K562 (cell line): Measurements from ENCODE around the gene C4orf46. TPM values are rescaled to one million over a fixed set of nuclear protein-coding genes. Genes with fewer than 3 reads are reported as not detected.

Source experiments
- HDAC2 ChIP-seq: fragments of 450-650 bp; IDR thresholded peaks from 2 replicates; pipeline ENCODE4 v1.6.1; 2016; ENCODE audit warnings: mild to moderate bottlenecking
- MEF2A ChIP-seq: IDR thresholded peaks from 2 replicates; pipeline ENCODE4 v1.6.1; 2011; ENCODE audit warnings: low read depth, mild to moderate bottlenecking, low read length, moderate library complexity; ENCODE audit not compliant: control insufficient read depth
- MYNN ChIP-seq, 2 experiments: sonication (generic); formaldehyde crosslinking in 1 of 2; IDR thresholded peaks; 2 replicates each; pipeline versions ENCODE4 v1.5.0 to v1.6.1; 2016 to 2020; ENCODE audit warnings: antibody characterized with exemption in 1 of 2, missing genetic modification reagents in 1 of 2
- NFIC ChIP-seq: fragments of 450-650 bp; IDR thresholded peaks from 2 replicates; pipeline ENCODE4 v1.6.1; 2017; ENCODE audit warnings: mild to moderate bottlenecking, inconsistent platforms
- SMAD2 ChIP-seq: fragments of 150-350 bp; IDR thresholded peaks from 2 replicates; pipeline ENCODE4 v1.6.1; 2014; ENCODE audit warnings: low read depth, mild to moderate bottlenecking, low read length
- polyA plus RNA-seq, 8 experiments: library from polyadenylated mRNA; depleted of rRNA in 4 of 8; stranded (reverse) in 5 of 8; unstranded in 3 of 8; fragments of >200 nt; fragmentation: Nextera tagmentation in 2 of 8; fragmentation: Illumina TruSeq in 1 of 8; extraction: Ambion mirVana in 2 of 8; extraction: Trizol in 1 of 8; gene quantifications; 2 replicates each; pipeline versions ENCODE4 v1.2.1 to v1.2.3, GENCODE V29; 2011 to 2014; ENCODE audit warnings: inconsistent platforms in 1 of 8, missing spikeins in 1 of 8
- total RNA-seq, 7 experiments: library from RNA; depleted of rRNA in 6 of 7; stranded (reverse); fragments of >200 nt in 6 of 7; fragmentation: Illumina TruSeq in 2 of 7; extraction: Trizol in 2 of 7; gene quantifications; 2 replicates each; pipeline versions ENCODE4 v1.2.1 to v1.2.3, GENCODE V29; 2011 to 2021; ENCODE audit warnings: low replicate concordance in 1 of 7
- TF ChIP-seq, protein P1 (sequence below), 2 experiments: fragments of 450-650 bp; formaldehyde crosslinking in 1 of 2; IDR thresholded peaks; 2 replicates each; pipeline versions ENCODE4 v1.4.0 to v1.6.1; 2014 to 2020; ENCODE audit warnings: mild to moderate bottlenecking in 2 of 2, borderline replicate concordance in 1 of 2, low read depth in 1 of 2
- TF ChIP-seq, protein P2 (sequence below): sonication (generic); formaldehyde crosslinking; IDR thresholded peaks from 2 replicates; pipeline ENCODE4 v1.5.0; 2020; ENCODE audit warnings: missing genetic modification reagents
- TF ChIP-seq, protein P3 (sequence below): fragments of 450-650 bp; formaldehyde crosslinking; IDR thresholded peaks from 2 replicates; pipeline ENCODE4 v1.4.0; 2020; ENCODE audit warnings: mild to moderate bottlenecking, moderate library complexity
- TF ChIP-seq, protein P4 (sequence below), 2 experiments: fragments of 450-650 bp; conservative IDR thresholded peaks; 2 replicates each; pipeline ENCODE4 v1.6.1; 2017; ENCODE audit warnings: mild to moderate bottlenecking in 2 of 2, moderate library complexity in 2 of 2
- TF ChIP-seq, protein P5 (sequence below): sonication (generic); IDR thresholded peaks from 2 replicates; pipeline ENCODE4 v1.6.1; 2016
- TF ChIP-seq, protein P6 (sequence below): sonication (generic); formaldehyde crosslinking; IDR thresholded peaks from 2 replicates; pipeline ENCODE4 v1.8.0; 2022; ENCODE audit warnings: missing genetic modification reagents, mild to moderate bottlenecking, moderate library complexity, borderline replicate concordance

The C4orf46 gene
- total and polyA plus RNA-seq, 9 of the 15 experiments (the other 6 are each of a cell fraction or from before 2014, with no cell fraction given) = 9.7 to 24.4 (median 17.0) TPM

DNA sequence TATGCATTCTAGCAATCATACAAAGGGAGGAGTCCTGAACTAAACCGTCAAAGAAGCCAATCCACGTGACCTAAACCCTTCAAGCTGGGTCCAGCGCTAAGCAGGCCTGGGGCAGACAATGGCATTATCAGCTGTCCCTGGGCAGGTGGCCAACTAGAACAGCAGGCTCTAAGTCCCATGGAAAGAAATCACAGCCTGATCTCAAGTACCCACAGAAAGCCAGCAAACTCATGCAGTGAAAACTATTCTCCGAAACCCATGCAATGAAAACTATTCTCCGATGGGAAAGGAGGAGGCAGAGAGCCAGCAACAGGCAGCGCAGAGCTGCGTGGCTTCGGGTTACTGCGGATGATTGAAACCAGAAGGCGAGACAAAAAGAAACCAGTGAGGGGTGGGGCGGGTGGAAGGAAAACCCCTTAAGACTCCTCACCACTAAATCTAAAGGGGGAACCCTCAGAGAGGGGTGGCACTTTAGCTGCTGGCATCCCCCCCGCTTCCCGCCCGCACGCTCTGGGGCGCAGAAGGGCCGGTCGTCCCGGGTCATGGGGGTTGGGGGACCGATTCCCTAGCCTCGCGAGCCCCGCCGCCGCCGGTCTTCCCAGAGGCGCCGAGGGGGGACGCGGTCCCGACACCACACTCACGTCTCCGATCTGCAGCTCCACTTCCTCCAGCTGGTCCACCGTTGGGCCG, 567 bp downstream of the C4orf46 start (continued):
- TF ChIP-seq, protein P1, sequence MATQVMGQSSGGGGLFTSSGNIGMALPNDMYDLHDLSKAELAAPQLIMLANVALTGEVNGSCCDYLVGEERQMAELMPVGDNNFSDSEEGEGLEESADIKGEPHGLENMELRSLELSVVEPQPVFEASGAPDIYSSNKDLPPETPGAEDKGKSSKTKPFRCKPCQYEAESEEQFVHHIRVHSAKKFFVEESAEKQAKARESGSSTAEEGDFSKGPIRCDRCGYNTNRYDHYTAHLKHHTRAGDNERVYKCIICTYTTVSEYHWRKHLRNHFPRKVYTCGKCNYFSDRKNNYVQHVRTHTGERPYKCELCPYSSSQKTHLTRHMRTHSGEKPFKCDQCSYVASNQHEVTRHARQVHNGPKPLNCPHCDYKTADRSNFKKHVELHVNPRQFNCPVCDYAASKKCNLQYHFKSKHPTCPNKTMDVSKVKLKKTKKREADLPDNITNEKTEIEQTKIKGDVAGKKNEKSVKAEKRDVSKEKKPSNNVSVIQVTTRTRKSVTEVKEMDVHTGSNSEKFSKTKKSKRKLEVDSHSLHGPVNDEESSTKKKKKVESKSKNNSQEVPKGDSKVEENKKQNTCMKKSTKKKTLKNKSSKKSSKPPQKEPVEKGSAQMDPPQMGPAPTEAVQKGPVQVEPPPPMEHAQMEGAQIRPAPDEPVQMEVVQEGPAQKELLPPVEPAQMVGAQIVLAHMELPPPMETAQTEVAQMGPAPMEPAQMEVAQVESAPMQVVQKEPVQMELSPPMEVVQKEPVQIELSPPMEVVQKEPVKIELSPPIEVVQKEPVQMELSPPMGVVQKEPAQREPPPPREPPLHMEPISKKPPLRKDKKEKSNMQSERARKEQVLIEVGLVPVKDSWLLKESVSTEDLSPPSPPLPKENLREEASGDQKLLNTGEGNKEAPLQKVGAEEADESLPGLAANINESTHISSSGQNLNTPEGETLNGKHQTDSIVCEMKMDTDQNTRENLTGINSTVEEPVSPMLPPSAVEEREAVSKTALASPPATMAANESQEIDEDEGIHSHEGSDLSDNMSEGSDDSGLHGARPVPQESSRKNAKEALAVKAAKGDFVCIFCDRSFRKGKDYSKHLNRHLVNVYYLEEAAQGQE (IDR thresholded peaks at IDR 0.05; ENCODE audit: borderline replicate concordance) = peak; percentile 40; the same call in 1 of the 2 replicates
- TF ChIP-seq, protein P1 (CRISPR knock-in tag; IDR thresholded peaks at IDR 0.05; ENCODE audit: low read depth) = no peak
- no peak for TF ChIP-seq SMAD2
- TF ChIP-seq, protein P2, sequence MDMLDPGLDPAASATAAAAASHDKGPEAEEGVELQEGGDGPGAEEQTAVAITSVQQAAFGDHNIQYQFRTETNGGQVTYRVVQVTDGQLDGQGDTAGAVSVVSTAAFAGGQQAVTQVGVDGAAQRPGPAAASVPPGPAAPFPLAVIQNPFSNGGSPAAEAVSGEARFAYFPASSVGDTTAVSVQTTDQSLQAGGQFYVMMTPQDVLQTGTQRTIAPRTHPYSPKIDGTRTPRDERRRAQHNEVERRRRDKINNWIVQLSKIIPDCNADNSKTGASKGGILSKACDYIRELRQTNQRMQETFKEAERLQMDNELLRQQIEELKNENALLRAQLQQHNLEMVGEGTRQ (CRISPR knock-in tag) = peak; percentile 53; the same call in 1 of the 2 replicates
- TF ChIP-seq, protein P3, sequence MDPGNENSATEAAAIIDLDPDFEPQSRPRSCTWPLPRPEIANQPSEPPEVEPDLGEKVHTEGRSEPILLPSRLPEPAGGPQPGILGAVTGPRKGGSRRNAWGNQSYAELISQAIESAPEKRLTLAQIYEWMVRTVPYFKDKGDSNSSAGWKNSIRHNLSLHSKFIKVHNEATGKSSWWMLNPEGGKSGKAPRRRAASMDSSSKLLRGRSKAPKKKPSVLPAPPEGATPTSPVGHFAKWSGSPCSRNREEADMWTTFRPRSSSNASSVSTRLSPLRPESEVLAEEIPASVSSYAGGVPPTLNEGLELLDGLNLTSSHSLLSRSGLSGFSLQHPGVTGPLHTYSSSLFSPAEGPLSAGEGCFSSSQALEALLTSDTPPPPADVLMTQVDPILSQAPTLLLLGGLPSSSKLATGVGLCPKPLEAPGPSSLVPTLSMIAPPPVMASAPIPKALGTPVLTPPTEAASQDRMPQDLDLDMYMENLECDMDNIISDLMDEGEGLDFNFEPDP (CRISPR knock-in tag) = no peak
- TF ChIP-seq, protein P4, sequence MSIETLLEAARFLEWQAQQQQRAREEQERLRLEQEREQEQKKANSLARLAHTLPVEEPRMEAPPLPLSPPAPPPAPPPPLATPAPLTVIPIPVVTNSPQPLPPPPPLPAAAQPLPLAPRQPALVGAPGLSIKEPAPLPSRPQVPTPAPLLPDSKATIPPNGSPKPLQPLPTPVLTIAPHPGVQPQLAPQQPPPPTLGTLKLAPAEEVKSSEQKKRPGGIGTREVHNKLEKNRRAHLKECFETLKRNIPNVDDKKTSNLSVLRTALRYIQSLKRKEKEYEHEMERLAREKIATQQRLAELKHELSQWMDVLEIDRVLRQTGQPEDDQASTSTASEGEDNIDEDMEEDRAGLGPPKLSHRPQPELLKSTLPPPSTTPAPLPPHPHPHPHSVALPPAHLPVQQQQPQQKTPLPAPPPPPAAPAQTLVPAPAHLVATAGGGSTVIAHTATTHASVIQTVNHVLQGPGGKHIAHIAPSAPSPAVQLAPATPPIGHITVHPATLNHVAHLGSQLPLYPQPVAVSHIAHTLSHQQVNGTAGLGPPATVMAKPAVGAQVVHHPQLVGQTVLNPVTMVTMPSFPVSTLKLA (conservative IDR thresholded peaks at IDR 0.05) = peak; percentile 48 to 70; a peak in 2 of 4 replicates
- peak; percentile 78 for TF ChIP-seq HDAC2
- TF ChIP-seq MYNN (IDR thresholded peaks at IDR 0.05) = 0 out of 2 replicates have a peak, but pooled peaks have one; percentile 25
- no peak for TF ChIP-seq MYNN (CRISPR knock-in tag; IDR thresholded peaks at IDR 0.05)
- TF ChIP-seq NFIC = peak; percentile 91
- TF ChIP-seq, protein P5, sequence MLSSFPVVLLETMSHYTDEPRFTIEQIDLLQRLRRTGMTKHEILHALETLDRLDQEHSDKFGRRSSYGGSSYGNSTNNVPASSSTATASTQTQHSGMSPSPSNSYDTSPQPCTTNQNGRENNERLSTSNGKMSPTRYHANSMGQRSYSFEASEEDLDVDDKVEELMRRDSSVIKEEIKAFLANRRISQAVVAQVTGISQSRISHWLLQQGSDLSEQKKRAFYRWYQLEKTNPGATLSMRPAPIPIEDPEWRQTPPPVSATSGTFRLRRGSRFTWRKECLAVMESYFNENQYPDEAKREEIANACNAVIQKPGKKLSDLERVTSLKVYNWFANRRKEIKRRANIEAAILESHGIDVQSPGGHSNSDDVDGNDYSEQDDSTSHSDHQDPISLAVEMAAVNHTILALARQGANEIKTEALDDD = peak; percentile 8
- no peak for TF ChIP-seq MEF2A
- TF ChIP-seq, protein P6, sequence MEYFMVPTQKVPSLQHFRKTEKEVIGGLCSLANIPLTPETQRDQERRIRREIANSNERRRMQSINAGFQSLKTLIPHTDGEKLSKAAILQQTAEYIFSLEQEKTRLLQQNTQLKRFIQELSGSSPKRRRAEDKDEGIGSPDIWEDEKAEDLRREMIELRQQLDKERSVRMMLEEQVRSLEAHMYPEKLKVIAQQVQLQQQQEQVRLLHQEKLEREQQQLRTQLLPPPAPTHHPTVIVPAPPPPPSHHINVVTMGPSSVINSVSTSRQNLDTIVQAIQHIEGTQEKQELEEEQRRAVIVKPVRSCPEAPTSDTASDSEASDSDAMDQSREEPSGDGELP (CRISPR knock-in tag) = peak; percentile 34
